Stimulated activated CD4-positive, alpha-beta T cell treated with anti-CD3 and anti-CD28 coated beads, Interleukin-1b, Interleukin-23, amount 100 ng/mL, for 4 hours (primary cell): ENCODE measurements around the gene IL18R1.
A peak's percentile ranks its signal among the peaks of the same experiment; 100 is the strongest.

Experiments
- DNase-seq, 2 donors: peaks; one replicate each; pipeline ENCODE4 v3.0.0-alpha.2; 2020; ENCODE audit warnings: low read depth in 2 of 2

Gene IL18R1

GRCh38 chr2:102391565-102391964, 36.0 kb downstream of the IL18R1 start:
- peak in 1 of 2 donors; percentile 20 for DNase-seq

GRCh38 chr2:102392096-102392495, 36.5 kb downstream of the IL18R1 start:
- DNase-seq = no peak

GRCh38 chr2:102392942-102393341, 37.3 kb downstream of the IL18R1 start:
- DNase-seq = no peak

- no peak for DNase-seq
Observed at GRCh38 chr2:102396012-102396411, 40.4 kb downstream of the IL18R1 start.

DNA sequence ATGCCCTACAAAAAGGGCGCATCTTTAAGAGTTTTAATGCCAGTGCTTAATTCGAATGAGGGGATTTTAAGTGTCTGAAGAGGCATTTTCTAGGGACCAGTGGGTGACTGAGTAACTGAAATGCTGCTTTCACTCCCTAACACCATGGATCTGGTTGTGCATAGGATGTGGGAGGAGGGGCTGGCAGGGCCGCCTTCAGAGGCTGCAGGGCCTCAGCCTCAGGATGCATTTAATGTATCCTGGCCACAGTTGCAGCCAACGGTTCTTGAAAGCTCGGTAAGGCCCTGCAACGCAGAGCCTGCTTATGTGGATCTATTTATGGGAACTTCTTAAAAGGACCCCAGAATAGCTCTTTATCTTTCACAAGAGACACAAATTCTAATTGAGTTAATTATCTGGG, 41.6 kb downstream of the IL18R1 start:
- no peak for DNase-seq

- DNase-seq = no peak
Observed at GRCh38 chr2:102399499-102400141, 44.0 kb downstream of the IL18R1 start.

DNA sequence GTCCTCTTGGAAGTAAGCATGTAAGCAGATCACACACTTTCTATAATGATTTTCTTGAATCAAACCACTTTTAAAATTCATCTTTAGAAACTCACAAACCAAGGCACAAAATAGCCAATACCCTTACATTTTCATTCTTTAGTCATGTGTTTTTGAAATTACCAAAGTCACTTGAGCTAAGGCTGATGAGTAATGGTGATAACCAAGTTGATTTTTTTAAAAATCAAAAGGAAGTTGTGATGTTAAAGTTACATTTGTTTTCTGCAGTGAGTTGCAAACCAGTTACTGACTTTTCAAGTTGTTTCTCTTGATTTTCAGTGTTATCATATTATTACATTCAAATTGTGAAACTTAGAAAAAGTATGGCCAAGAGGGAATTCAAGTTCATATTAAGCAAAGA, 45.9 kb downstream of the IL18R1 start:
- no peak for DNase-seq

GRCh38 chr2:102401865-102402264, 46.3 kb downstream of the IL18R1 start:
- DNase-seq = no peak

DNA sequence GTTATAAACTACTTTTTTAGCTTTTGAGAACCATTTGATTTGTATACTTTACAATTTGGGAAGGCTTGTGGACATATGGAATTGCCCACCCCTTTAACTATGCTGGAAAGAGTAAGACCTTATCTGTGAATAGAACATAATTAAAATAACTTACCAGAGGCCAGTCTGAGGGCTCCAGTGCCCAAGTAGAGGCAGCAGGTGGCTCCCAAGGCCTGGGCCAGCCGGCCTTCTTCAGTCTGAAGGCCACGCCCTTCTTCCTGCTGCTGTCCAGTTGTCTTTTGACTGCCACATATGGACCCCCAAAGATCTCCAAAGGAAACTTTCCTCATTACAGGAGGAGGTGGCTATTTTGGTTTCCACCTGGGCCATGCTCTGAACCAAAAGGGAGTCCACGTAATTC, 55.4 kb downstream of the IL18R1 start:
- no peak for DNase-seq

GRCh38 chr2:102412199-102412598, 56.6 kb downstream of the IL18R1 start:
- no peak for DNase-seq

DNA sequence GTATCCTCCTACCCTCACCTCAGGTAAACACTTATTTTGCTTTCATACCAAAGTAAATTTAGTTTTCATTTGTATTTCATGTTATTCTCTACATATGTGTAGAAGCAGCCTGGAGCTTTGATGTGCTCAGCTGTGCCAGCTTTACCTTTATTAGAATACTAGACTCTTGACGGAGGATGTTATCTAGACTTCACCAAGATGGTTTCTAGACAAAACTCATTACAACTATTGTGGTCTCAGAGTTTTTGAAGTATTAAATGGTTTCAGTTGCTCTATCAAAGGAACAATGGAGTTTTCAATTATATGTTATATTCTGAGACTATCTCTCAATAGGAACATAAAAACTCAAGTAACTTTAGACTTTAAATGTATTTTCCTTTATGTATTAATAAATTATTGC, 62.4 kb downstream of the IL18R1 start:
- DNase-seq = no peak

DNA sequence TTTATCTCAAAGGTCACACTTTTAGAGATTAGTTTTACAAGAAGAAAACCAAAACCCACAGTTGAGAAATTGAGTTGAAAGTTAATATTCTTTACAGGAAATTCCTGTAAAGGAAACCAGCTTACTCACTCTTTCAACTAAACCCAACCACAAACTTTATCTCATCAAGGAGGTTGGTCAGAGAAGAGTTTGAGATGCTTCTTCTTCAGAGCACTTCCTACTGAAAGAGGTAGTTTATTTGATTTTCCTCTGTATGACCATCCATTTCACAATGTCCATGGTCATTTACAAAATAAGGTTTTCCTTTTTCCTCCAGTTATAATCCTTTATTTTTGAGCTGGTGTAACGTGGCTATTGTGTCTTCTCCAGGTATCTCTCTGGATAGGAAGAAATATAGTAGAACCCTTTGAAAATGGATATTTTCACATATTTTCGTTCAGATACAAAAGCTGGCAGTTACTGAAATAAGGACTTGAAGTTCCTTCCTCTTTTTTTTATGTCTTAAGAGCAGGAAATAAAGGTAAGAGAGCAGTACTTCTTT, 62.9 kb downstream of the IL18R1 start:
- no peak for DNase-seq

DNA sequence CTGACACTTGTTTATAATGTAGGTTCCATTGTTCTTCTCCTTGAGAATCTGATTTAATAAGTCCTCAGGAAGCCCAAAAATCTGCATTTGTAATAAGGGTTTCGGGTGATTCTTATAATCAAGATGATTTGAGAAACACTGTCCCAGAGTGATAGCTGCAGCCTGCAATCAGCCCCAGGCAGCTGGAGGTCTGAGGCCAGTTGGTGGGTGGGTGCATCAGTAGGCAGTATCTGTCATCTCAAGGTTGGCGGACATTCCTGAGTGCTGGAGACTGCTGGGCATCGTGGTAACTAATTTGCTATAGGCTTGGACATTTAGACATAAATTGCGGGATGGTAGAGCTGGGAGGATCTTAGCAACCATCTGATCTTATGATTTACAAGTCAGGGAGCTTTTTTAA, 64.7 kb downstream of the IL18R1 start:
- DNase-seq = no peak

- no peak for DNase-seq
Observed at GRCh38 chr2:102421890-102422759, 66.5 kb downstream of the IL18R1 start.

DNA sequence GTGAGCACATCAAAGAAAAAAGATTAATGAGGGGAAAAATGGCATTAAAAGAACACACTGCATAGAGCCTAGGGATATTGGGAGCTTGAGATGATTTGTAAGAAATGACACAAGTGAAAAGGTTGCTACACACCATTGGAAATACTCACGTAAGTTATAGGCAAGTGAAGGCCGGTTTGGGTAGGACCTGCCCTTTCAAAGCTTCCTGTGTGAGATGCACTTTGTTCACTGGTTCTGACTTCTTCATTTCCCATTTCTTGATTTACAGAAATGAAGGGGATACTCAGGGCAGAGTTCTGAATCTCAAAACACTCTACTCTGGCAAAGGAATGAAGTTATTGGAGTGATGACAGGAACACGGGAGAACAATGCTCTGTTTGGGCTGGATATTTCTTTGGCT, 67.3 kb downstream of the IL18R1 start, which contains the start of gene IL18RAP:
TSS of gene IL18RAP (plus strand) at position 251 of the 400 bp plus-strand sequence. CDS start at position 369, 118 bp downstream.
- no peak for DNase-seq

- DNase-seq = no peak
Observed at GRCh38 chr2:102423368-102423767, 67.8 kb downstream of the IL18R1 start.

GRCh38 chr2:102424754-102425153, 69.2 kb downstream of the IL18R1 start:
- DNase-seq = no peak

DNA sequence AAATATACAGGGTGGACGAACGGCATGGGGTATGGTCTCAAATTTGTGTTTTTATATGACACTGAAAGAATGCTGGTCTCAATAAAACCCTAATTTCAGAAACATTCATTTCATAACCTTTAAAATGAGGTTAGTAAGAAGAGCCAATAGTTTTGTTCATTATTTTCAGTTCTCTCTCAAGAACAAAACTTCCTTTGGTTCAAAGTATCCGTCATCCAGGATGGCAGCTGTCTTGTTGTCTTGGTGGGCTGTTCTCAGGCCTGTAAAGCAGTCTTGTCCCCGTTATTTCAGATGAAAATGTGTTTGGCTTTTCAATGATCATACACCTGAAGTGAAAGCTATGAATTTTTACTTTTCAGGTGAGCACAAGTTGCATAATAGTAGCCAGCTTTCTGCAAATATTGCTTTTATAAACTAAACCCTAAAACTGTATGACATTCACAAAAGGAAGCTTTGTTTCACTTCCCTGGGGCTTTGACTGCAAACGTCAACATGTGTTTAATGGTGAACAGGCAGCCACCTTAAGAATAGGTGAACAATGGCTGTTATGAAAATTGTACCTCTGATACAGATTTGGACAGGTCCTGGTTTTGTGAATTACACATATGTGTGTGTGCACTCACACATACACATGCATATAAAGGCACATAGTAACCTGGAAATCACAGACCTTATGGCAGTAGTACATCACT, 70.0 kb downstream of the IL18R1 start:
- no peak for DNase-seq

GRCh38 chr2:102427249-102427648, 71.7 kb downstream of the IL18R1 start:
- DNase-seq = no peak

- no peak for DNase-seq
Observed at GRCh38 chr2:102428573-102428972, 73.0 kb downstream of the IL18R1 start.

GRCh38 chr2:102432386-102432785, 76.8 kb downstream of the IL18R1 start:
- DNase-seq = no peak

GRCh38 chr2:102433973-102434654, 78.5 kb downstream of the IL18R1 start:
- no peak for DNase-seq
